Osteoblast (primary cell): ENCODE measurements around the gene LHB. TPM values are rescaled to one million over a fixed set of nuclear protein-coding genes. Genes with fewer than 3 reads are reported as not detected.
A peak's percentile ranks its signal among the peaks of the same experiment; 100 is the strongest.

Experiments
- DNase-seq: peaks from one replicate; pipeline ENCODE4 v3.0.0; 2011; ENCODE audit warnings: low spot score, mixed read lengths; ENCODE audit not compliant: insufficient read length; ENCODE audit errors: missing footprints
- H2AFZ ChIP-seq: 2 replicates; pipeline ENCODE4 v1.6.0; 2011; ENCODE audit warnings: mild to moderate bottlenecking, low read length
- H3K27ac ChIP-seq: 2 replicates; pipeline ENCODE4 v1.5.1; 2011; ENCODE audit warnings: mild to moderate bottlenecking, low read depth, low read length, moderate library complexity
- H3K27me3 ChIP-seq: 2 replicates; pipeline ENCODE4 v1.6.0; 2012; ENCODE audit warnings: mild to moderate bottlenecking, control low read depth, inconsistent platforms, low read length, moderate library complexity; ENCODE audit not compliant: insufficient read depth
- H3K36me3 ChIP-seq: 2 replicates; pipeline ENCODE4 v1.5.1; 2011; ENCODE audit warnings: mild to moderate bottlenecking, low read length, control low read depth, moderate library complexity; ENCODE audit not compliant: insufficient read depth
- H3K4me1 ChIP-seq: 2 replicates; pipeline ENCODE4 v1.5.1; 2011; ENCODE audit warnings: mild to moderate bottlenecking, low read length, control low read depth, moderate library complexity; ENCODE audit not compliant: insufficient read depth
- H3K4me2 ChIP-seq: 2 replicates; pipeline ENCODE4 v1.6.0; 2011; ENCODE audit warnings: mild to moderate bottlenecking, low read length; ENCODE audit not compliant: insufficient read depth
- H3K4me3 ChIP-seq: fragments of 200-600 bp; sonication (generic); 3 replicates; pipeline ENCODE4 v1.5.1; 2012; ENCODE audit warnings: mild to moderate bottlenecking, low read length, inconsistent platforms; ENCODE audit not compliant: insufficient read depth
- H3K79me2 ChIP-seq: 2 replicates; pipeline ENCODE4 v1.6.0; 2012; ENCODE audit warnings: mild to moderate bottlenecking, low read length, control low read depth, inconsistent platforms; ENCODE audit not compliant: insufficient read depth
- H3K9me3 ChIP-seq: 2 replicates; pipeline ENCODE4 v1.5.1; 2011; ENCODE audit warnings: low read depth, low read length, control low read depth
- H4K20me1 ChIP-seq: 2 replicates; pipeline ENCODE4 v1.6.0; 2012; ENCODE audit warnings: mild to moderate bottlenecking, low read length, control low read depth; ENCODE audit not compliant: insufficient read depth
- total RNA-seq: library from RNA; depleted of rRNA; stranded (reverse); fragments of >200 nt; gene quantifications from 2 replicates; pipeline ENCODE4 v1.2.3, GENCODE V29; 2012
- TF ChIP-seq, protein P1 (sequence below): IDR thresholded peaks from 2 replicates; pipeline ENCODE4 v1.5.1; 2011; ENCODE audit warnings: mild to moderate bottlenecking, low read depth, low read length, moderate library complexity; ENCODE audit errors: extremely low read depth

LHB gene
- total RNA-seq, 1 donor = not detected

DNA sequence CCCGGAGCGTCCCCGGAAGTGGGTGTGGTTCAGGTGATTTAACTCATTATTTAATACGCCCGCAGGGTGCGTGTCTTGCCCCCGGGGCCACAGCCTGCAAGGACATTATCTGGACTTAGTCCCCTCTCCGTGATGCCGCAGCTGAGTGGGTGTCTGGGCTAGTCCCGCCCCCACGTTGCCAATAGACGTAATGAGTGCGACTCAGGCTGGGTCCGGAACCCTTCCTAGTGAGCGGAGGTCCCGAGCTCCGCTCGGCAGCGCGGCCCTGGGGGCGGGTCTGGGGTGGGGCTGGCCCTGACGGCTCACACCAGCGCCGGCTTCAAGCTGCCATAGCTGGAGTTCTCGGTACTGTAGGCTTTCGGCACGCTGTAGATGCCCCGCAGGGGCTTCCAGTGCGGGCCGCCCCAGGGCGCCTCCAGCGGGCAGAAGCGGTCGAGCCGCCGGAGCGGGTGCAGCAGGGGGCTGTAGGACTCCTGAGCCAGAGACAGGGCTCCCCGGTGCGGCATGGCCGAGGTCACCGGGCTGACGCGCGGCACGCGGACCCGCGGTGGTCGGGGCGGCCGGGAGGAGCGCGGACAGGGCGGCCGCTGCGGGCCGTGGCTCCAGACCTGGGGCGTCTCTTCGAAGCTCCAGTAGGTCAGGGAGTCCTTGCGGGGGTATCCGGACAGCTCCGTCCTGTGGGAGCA lies 918 bp upstream of the LHB start:
- Histone ChIP-seq H3K4me3 (peak overlapping the region; percentile 70), H3K27me3 (no peaks in the 10 kb centered on the region), H3K79me2 (no peaks in the 10 kb centered on the region), H3K9me3 (no peaks in the 10 kb centered on the region), H4K20me1 (no peaks in the 10 kb centered on the region), H2AFZ (peak overlapping the region; percentile 23), H3K4me1 (peaks cover 15% of the 10 kb centered on the region), H3K27ac (no peak overlapping the region), H3K4me2 (peak overlapping the region; percentile 77), H3K36me3 (peaks cover 13% of the 10 kb centered on the region)
- peak; percentile 98 for DNase-seq
- TF ChIP-seq, protein P1, sequence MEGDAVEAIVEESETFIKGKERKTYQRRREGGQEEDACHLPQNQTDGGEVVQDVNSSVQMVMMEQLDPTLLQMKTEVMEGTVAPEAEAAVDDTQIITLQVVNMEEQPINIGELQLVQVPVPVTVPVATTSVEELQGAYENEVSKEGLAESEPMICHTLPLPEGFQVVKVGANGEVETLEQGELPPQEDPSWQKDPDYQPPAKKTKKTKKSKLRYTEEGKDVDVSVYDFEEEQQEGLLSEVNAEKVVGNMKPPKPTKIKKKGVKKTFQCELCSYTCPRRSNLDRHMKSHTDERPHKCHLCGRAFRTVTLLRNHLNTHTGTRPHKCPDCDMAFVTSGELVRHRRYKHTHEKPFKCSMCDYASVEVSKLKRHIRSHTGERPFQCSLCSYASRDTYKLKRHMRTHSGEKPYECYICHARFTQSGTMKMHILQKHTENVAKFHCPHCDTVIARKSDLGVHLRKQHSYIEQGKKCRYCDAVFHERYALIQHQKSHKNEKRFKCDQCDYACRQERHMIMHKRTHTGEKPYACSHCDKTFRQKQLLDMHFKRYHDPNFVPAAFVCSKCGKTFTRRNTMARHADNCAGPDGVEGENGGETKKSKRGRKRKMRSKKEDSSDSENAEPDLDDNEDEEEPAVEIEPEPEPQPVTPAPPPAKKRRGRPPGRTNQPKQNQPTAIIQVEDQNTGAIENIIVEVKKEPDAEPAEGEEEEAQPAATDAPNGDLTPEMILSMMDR = peak; percentile 43

DNA sequence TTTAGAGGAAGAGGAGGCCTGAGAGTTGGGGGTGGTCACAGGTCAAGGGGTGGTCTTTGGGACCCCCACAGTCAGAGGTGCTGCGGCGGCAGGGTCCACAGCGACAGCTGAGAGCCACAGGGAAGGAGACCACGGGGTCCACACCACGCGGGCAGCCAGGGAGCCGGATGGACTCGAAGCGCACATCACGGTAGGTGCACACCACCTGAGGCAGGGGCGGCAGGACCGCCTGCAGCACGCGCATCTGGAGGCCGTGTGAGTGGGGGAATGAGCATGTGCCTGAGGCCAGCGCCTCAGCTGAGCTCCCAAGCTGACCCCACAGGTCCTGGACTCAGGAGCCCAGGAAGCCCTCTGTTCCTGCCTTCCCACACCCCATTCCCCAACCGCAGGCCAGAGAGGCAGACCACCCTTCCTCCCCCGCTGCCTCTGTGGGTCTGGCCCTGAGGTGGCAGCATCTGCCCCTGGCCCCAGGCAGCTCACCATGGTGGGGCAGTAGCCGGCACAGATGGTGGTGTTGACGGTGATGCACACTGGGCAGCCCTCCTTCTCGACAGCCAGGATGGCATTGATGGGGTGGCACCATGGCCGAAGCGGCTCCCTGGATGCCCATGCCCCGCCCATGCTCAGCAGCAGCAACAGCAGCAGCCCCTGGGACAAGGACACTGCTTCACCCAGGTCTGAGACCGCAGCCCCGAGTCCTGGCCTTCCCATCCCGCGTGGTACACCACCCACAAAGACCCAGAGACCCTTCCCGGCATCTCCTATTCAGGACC lies 638 bp downstream of the LHB start:
- DNase-seq = peak; percentile 47

DNA sequence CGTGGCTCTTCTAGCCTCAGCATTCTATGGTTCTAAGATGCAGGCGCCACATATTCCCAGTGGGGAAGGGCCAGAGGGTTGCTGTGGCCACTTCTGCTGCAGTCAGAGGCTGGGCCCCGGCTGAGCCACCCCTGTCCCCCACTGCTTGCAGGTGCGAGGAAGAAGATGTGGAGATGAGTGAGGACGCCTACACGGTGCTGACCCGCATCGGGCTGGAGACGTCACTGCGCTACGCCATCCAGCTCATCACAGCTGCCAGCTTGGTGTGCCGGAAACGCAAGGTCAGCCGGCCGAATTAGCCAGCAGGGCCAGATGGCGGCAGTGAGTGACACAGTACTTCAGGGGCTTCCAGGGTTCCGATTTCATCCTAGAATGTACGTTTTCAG lies 2.0 kb downstream of the LHB start:
- Histone ChIP-seq H2AFZ (no peak overlapping the region), H4K20me1 (no peaks in the 10 kb centered on the region), H3K9me3 (no peaks in the 10 kb centered on the region), H3K79me2 (no peaks in the 10 kb centered on the region), H3K36me3 (peaks cover 33% of the 10 kb centered on the region), H3K4me3 (no peak overlapping the region), H3K27me3 (no peaks in the 10 kb centered on the region), H3K4me1 (peaks cover 15% of the 10 kb centered on the region), H3K4me2 (no peak overlapping the region), H3K27ac (no peak overlapping the region)
- DNase-seq = peak; percentile 58
- TF ChIP-seq, protein P1 = no peak

More for the DNA sequence above, 638 bp downstream of the LHB start:
- Histone ChIP-seq H3K79me2 (no peaks in the 10 kb centered on the region), H3K4me1 (peaks cover 15% of the 10 kb centered on the region), H2AFZ (no peak overlapping the region), H3K27me3 (no peaks in the 10 kb centered on the region), H3K36me3 (peaks cover 26% of the 10 kb centered on the region), H3K27ac (no peak overlapping the region), H3K4me3 (no peak overlapping the region), H4K20me1 (no peaks in the 10 kb centered on the region), H3K4me2 (no peak overlapping the region), H3K9me3 (no peaks in the 10 kb centered on the region)
- TF ChIP-seq, protein P1 = no peak
